ENCODE results near the gene TRNAU1AP. TPM values are rescaled to one million over a fixed set of nuclear protein-coding genes. Genes with fewer than 3 reads are reported as not detected.
"Not testable (repeated sequence)": the region's sequence is repeated elsewhere in the genome, so short reads cannot be mapped to it uniquely, and the experiment has no call there.

The TRNAU1AP gene
- total RNA-seq, 8 experiments from 2014 or later: 11.7 to 40.1 (median 33.0) TPM

- Histone ChIP-seq H3K27ac (no peak overlapping the region), H3K4me1 (replicated peaks in 1 of 2) (no peaks in the 10 kb centered on the region), H3K4me3 (no peak overlapping the region)
- no peak for ATAC-seq (replicated peaks in 6 of 8)
- 83 to 100% (median 96%) methylated on average over 1 to 2 of the region's 2 CpGs; no CpG with 5 or more reads in 2 of the 10 experiments for WGBS, 10 experiments
- in situ Hi-C loops (cut with MboI; ENCODE audit: low pct_unique_long_range_greater_than_20kb in 2 of 9, low sequenced_read_pairs in 9 of 9, unreplicated experiment in 9 of 9): no loop called here
Observed at GRCh38 chr1:28566931-28567330, 14.0 kb downstream of the TRNAU1AP start.

GRCh38 chr1:28571911-28572310 lies 19.0 kb downstream of the TRNAU1AP start:
- ATAC-seq (replicated peaks in 6 of 8): no peak
- no peak overlapping the region for H3K4me3 ChIP-seq
- 74 to 100% (median 82%) methylated on average over 1 to 3 of the region's 4 CpGs; no CpG with 5 or more reads in 4 of the 10 experiments for WGBS, 10 experiments
- in situ Hi-C loops (cut with MboI; ENCODE audit: low pct_unique_long_range_greater_than_20kb in 2 of 9, low sequenced_read_pairs in 9 of 9, unreplicated experiment in 9 of 9): no loop called here
- no peak overlapping the region for H3K27ac ChIP-seq
- H3K4me1 ChIP-seq (replicated peaks in 1 of 2): no peaks in the 10 kb centered on the region

- WGBS, 10 experiments: 83 to 100% (median 92%) methylated on average over 2 to 12 of the region's 12 CpGs; no CpG with 5 or more reads in 1 of the 10 experiments
- H3K4me1 ChIP-seq (replicated peaks in 1 of 2); ATAC-seq (replicated peaks in 6 of 8); in situ Hi-C loops (cut with MboI; ENCODE audit: low pct_unique_long_range_greater_than_20kb in 2 of 9, low sequenced_read_pairs in 9 of 9, unreplicated experiment in 9 of 9); H3K27ac ChIP-seq; H3K4me3 ChIP-seq: not testable (repeated sequence)
Observed at GRCh38 chr1:28572891-28573290, 20.0 kb downstream of the TRNAU1AP start.

- no peak overlapping the region for H3K27ac ChIP-seq
- in situ Hi-C loops (cut with MboI; ENCODE audit: low pct_unique_long_range_greater_than_20kb in 2 of 9, low sequenced_read_pairs in 9 of 9, unreplicated experiment in 9 of 9): no loop called here
- no peak overlapping the region for H3K4me3 ChIP-seq
- WGBS, 10 experiments: 93 to 100% (median 97%) methylated on average over 2 to 11 of the region's 11 CpGs; no CpG with 5 or more reads in 4 of the 10 experiments
- H3K4me1 ChIP-seq (replicated peaks in 1 of 2): no peaks in the 10 kb centered on the region
- ATAC-seq (replicated peaks in 6 of 8): no peak
Observed at GRCh38 chr1:28573564-28573963, 20.7 kb downstream of the TRNAU1AP start.

- no peak for ATAC-seq (replicated peaks in 6 of 8)
- in situ Hi-C loops (cut with MboI; ENCODE audit: low pct_unique_long_range_greater_than_20kb in 2 of 9, low sequenced_read_pairs in 9 of 9, unreplicated experiment in 9 of 9): loop anchor here in 1 of 9 experiments (25.0 kb wide), 1 partner anchor 215 kb away; the partner anchor contains the start of gene PHACTR4
- Histone ChIP-seq H3K4me3 (no peak overlapping the region), H3K27ac (no peak overlapping the region), H3K4me1 (replicated peaks in 1 of 2) (peaks cover 11 to 12% of the 10 kb centered on the region in 2 donors)
- 71 to 100% (median 94%) methylated on average over 1 of the region's 1 CpG; no CpG with 5 or more reads in 6 of the 10 experiments for WGBS, 10 experiments
Observed at GRCh38 chr1:28577052-28577678, 24.3 kb downstream of the TRNAU1AP start.

- Histone ChIP-seq H3K27ac (no peak overlapping the region), H3K4me1 (replicated peaks in 1 of 2) (peaks cover 11 to 12% of the 10 kb centered on the region in 2 donors), H3K4me3 (no peak overlapping the region)
- in situ Hi-C loops (cut with MboI; ENCODE audit: low pct_unique_long_range_greater_than_20kb in 2 of 9, low sequenced_read_pairs in 9 of 9, unreplicated experiment in 9 of 9): loop anchor here in 1 of 9 experiments (25.0 kb wide), 1 partner anchor 216 kb away; the partner anchor contains the start of gene PHACTR4
- 57 to 100% (median 90%) methylated on average over 1 to 6 of the region's 6 CpGs; no CpG with 5 or more reads in 3 of the 10 experiments for WGBS, 10 experiments
- ATAC-seq (replicated peaks in 6 of 8): no peak
Observed at GRCh38 chr1:28577738-28578536, 25.1 kb downstream of the TRNAU1AP start.

- WGBS, 10 experiments: 40 to 100% (median 85%) methylated on average over 2 to 6 of the region's 6 CpGs; no CpG with 5 or more reads in 4 of the 10 experiments
Observed at GRCh38 chr1:28578696-28579218, 25.9 kb downstream of the TRNAU1AP start.

GRCh38 chr1:28579401-28579800 lies 26.5 kb downstream of the TRNAU1AP start:
- ATAC-seq (replicated peaks in 6 of 8): no peak
- peaks cover 11 to 12% of the 10 kb centered on the region in 2 donors for H3K4me1 ChIP-seq (replicated peaks in 1 of 2)
- no peak overlapping the region for H3K27ac ChIP-seq
- WGBS, 10 experiments: 43 to 100% (median 86%) methylated on average over 1 of the region's 1 CpG; no CpG with 5 or more reads in 3 of the 10 experiments
- no peak overlapping the region for H3K4me3 ChIP-seq
- in situ Hi-C loops (cut with MboI; ENCODE audit: low pct_unique_long_range_greater_than_20kb in 2 of 9, low sequenced_read_pairs in 9 of 9, unreplicated experiment in 9 of 9): loop anchor here in 1 of 9 experiments (25.0 kb wide), 1 partner anchor 217 kb away; the partner anchor contains the start of gene PHACTR4

More at GRCh38 chr1:28578696-28579218, 25.9 kb downstream of the TRNAU1AP start:
- Histone ChIP-seq H3K27ac (no peak overlapping the region), H3K4me1 (replicated peaks in 1 of 2) (peaks cover 11 to 12% of the 10 kb centered on the region in 2 donors), H3K4me3 (no peak overlapping the region)
- in situ Hi-C loops (cut with MboI; ENCODE audit: low pct_unique_long_range_greater_than_20kb in 2 of 9, low sequenced_read_pairs in 9 of 9, unreplicated experiment in 9 of 9): loop anchor here in 1 of 9 experiments (25.0 kb wide), 1 partner anchor 216 kb away; the partner anchor contains the start of gene PHACTR4
- ATAC-seq (replicated peaks in 6 of 8): no peak

- Histone ChIP-seq H3K27ac (peak overlapping the region; percentile 59 to 76), H3K4me1 (replicated peaks in 1 of 2) (peaks cover 11 to 12% of the 10 kb centered on the region in 2 donors), H3K4me3 (peak overlapping the region; percentile 72 to 96 (median 76))
- ATAC-seq (replicated peaks in 6 of 8): peak in 3 of 8 experiments; percentile 1 to 41 (median 3)
- in situ Hi-C loops (cut with MboI; ENCODE audit: low pct_unique_long_range_greater_than_20kb in 2 of 9, low sequenced_read_pairs in 9 of 9, unreplicated experiment in 9 of 9): loop anchor here in 1 of 9 experiments (25.0 kb wide), 1 partner anchor 219 kb away; the partner anchor contains the start of gene PHACTR4
- WGBS, 10 experiments: 0 to 3% (median 1%) methylated on average over 3 to 20 of the region's 26 CpGs; no CpG with 5 or more reads in 2 of the 10 experiments
Observed at GRCh38 chr1:28580722-28581530, 28.0 kb downstream of the TRNAU1AP start.

- H3K27ac ChIP-seq: peak overlapping the region; percentile 59 to 76
- WGBS, 10 experiments: 0 to 1% (median 0%) methylated on average over 2 to 30 of the region's 75 CpGs; no CpG with 5 or more reads in 6 of the 10 experiments
- ATAC-seq (replicated peaks in 6 of 8): peak; percentile 86 to 97 (median 96)
- in situ Hi-C loops (cut with MboI; ENCODE audit: low pct_unique_long_range_greater_than_20kb in 2 of 9, low sequenced_read_pairs in 9 of 9, unreplicated experiment in 9 of 9): loop anchor here in 1 of 9 experiments (25.0 kb wide), 1 partner anchor 219 kb away; the partner anchor contains the start of gene PHACTR4
- H3K4me1 ChIP-seq (replicated peaks in 1 of 2): peaks cover 11 to 12% of the 10 kb centered on the region in 2 donors
- H3K4me3 ChIP-seq: peak overlapping the region; percentile 72 to 96 (median 76)
Observed at GRCh38 chr1:28581531-28582247, 28.8 kb downstream of the TRNAU1AP start.

GRCh38 chr1:28582248-28582615 lies 29.3 kb downstream of the TRNAU1AP start:
- H3K4me1 ChIP-seq (replicated peaks in 1 of 2): peaks cover 11 to 12% of the 10 kb centered on the region in 2 donors

More at GRCh38 chr1:28582248-28582615, 29.3 kb downstream of the TRNAU1AP start:
- H3K4me3 ChIP-seq: peak overlapping the region; percentile 72 to 96 (median 76)
- WGBS, 10 experiments: 0 to 34% (median 7%) methylated on average over 2 to 10 of the region's 10 CpGs; no CpG with 5 or more reads in 2 of the 10 experiments
- ATAC-seq (replicated peaks in 6 of 8): peak in 3 of 8 experiments; percentile 13 to 39 (median 14)
- no peak overlapping the region for H3K27ac ChIP-seq
- in situ Hi-C loops (cut with MboI; ENCODE audit: low pct_unique_long_range_greater_than_20kb in 2 of 9, low sequenced_read_pairs in 9 of 9, unreplicated experiment in 9 of 9): loop anchor here in 1 of 9 experiments (25.0 kb wide), 1 partner anchor 220 kb away; the partner anchor contains the start of gene PHACTR4
